ENCODE measurements around the gene PRPS1.
"Not testable (repeated sequence)": the region's sequence is repeated elsewhere in the genome, so short reads cannot be mapped to it uniquely, and the experiment has no call there.

The PRPS1 gene

GRCh38 chrX:107627838-107628661, at the start of gene PRPS1:
PRPS1 (plus strand) TSS chrX:107628510; CDS start chrX:107628629, 119 bp downstream.
- DNase-seq: peak; percentile 95

- DNase-seq: no peak
These were observed 48.4 kb upstream of the PRPS1 start for GRCh38 chrX:107579956-107580355.

GRCh38 chrX:107581923-107582322, 46.4 kb upstream of the PRPS1 start:
- DNase-seq: no peak

GRCh38 chrX:107589243-107589642, 39.1 kb upstream of the PRPS1 start:
- DNase-seq: no peak

- DNase-seq: no peak
These were observed 31.7 kb upstream of the PRPS1 start for GRCh38 chrX:107596651-107597050.

GRCh38 chrX:107597264-107597663, 31.0 kb upstream of the PRPS1 start:
- DNase-seq: no peak

GRCh38 chrX:107597791-107598190, 30.5 kb upstream of the PRPS1 start:
- no peak for DNase-seq

- DNase-seq: no peak
These were observed 28.9 kb upstream of the PRPS1 start for GRCh38 chrX:107599450-107599861.

GRCh38 chrX:107600366-107600765, 27.9 kb upstream of the PRPS1 start:
- DNase-seq: no peak

- DNase-seq: no peak
These were observed 27.0 kb upstream of the PRPS1 start for GRCh38 chrX:107601326-107601725.

- no peak for DNase-seq
These were observed 26.6 kb upstream of the PRPS1 start for GRCh38 chrX:107601759-107602158.

GRCh38 chrX:107602694-107603239, 25.5 kb upstream of the PRPS1 start:
- no peak for DNase-seq

- DNase-seq: no peak
These were observed 24.7 kb upstream of the PRPS1 start for GRCh38 chrX:107603429-107604159.

GRCh38 chrX:107609061-107609460, 19.2 kb upstream of the PRPS1 start:
- not testable (repeated sequence) for DNase-seq

GRCh38 chrX:107610667-107611066, 17.6 kb upstream of the PRPS1 start:
- DNase-seq: no peak

- DNase-seq: no peak
These were observed 8.4 kb upstream of the PRPS1 start for GRCh38 chrX:107619885-107620322.

- DNase-seq: no peak
These were observed 3.4 kb upstream of the PRPS1 start for GRCh38 chrX:107624893-107625292.

GRCh38 chrX:107625739-107626138, 2.6 kb upstream of the PRPS1 start:
- no peak for DNase-seq

- DNase-seq: no peak
These were observed 1.8 kb upstream of the PRPS1 start for GRCh38 chrX:107626481-107626880.

- DNase-seq: no peak
These were observed 1.4 kb upstream of the PRPS1 start for GRCh38 chrX:107626916-107627315.

GRCh38 chrX:107628662-107629539, 591 bp downstream of the PRPS1 start:
- DNase-seq: peak; percentile 46

- no peak for DNase-seq
These were observed 1.2 kb downstream of the PRPS1 start for GRCh38 chrX:107629540-107629909.
